ENCODE measurements around the gene EPHA3. TPM values are rescaled to one million over a fixed set of nuclear protein-coding genes. Genes with fewer than 3 reads are reported as not detected.

EPHA3 gene
- total and polyA plus RNA-seq, 4 donors = 0.18 to 11.7 (median 1.5) TPM

DNA sequence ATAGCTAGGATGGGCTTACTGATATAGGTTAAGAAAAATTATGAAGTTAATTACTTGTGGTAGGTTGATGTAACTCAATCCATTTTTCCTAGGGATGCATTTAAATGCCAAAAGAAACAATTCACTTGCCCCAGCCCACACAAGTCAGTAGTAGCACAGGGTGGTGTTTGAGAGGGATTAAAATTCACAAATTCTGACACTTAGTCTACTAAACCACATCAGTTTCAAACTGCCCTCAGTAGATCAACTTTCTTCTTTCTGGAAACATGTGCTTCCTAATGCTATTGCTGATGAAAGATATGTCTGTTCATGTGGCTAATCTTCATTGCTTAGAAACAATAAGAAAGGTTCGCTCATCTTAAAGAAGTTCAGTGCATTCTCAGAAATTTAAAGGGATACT lies 160.6 kb downstream of the EPHA3 start:
- H3K36me3 ChIP-seq (ENCODE audit: control insufficient read depth in 4 of 4, insufficient read depth in 4 of 4, low read length in 4 of 4) = no peaks in the 10 kb centered on the region
- no peak overlapping the region for H3K9ac ChIP-seq (ENCODE audit: insufficient read depth in 1 of 2, low read length in 2 of 2)
- DNase-seq (no peak), ATAC-seq (ENCODE audit: insufficient read depth, low FRiP score) (no peak)
- H3K9me3 ChIP-seq (ENCODE audit: control insufficient read depth in 4 of 4, insufficient read depth in 3 of 4, low read length in 3 of 4) = peaks cover 0 to 4% (median 0%) of the 10 kb centered on the region in 4 donors
- no peak overlapping the region for H3K4me3 ChIP-seq
- no peaks in the 10 kb centered on the region for H3K4me1 ChIP-seq (ENCODE audit: control insufficient read depth in 5 of 5, insufficient read depth in 5 of 5, low read length in 5 of 5)
- no peaks in the 10 kb centered on the region for H3K27me3 ChIP-seq (ENCODE audit: control insufficient read depth in 3 of 3, insufficient read depth in 3 of 3, low read length in 2 of 3)
- TF ChIP-seq, protein P1, sequence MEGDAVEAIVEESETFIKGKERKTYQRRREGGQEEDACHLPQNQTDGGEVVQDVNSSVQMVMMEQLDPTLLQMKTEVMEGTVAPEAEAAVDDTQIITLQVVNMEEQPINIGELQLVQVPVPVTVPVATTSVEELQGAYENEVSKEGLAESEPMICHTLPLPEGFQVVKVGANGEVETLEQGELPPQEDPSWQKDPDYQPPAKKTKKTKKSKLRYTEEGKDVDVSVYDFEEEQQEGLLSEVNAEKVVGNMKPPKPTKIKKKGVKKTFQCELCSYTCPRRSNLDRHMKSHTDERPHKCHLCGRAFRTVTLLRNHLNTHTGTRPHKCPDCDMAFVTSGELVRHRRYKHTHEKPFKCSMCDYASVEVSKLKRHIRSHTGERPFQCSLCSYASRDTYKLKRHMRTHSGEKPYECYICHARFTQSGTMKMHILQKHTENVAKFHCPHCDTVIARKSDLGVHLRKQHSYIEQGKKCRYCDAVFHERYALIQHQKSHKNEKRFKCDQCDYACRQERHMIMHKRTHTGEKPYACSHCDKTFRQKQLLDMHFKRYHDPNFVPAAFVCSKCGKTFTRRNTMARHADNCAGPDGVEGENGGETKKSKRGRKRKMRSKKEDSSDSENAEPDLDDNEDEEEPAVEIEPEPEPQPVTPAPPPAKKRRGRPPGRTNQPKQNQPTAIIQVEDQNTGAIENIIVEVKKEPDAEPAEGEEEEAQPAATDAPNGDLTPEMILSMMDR (IDR thresholded peaks at IDR 0.05; ENCODE audit: control extremely low read depth, extremely low read depth) = no peak
- 90 to 91% methylated on average over 1 of the region's 1 CpG for WGBS, 2 donors
- H3K27ac ChIP-seq (ENCODE audit: low read depth in 1 of 2, low read length in 1 of 2) = no peak overlapping the region

- Histone ChIP-seq H3K4me3 (no peak overlapping the region), H3K27ac (ENCODE audit: low read depth in 1 of 2, low read length in 1 of 2) (no peak overlapping the region), H3K36me3 (ENCODE audit: control insufficient read depth in 4 of 4, insufficient read depth in 4 of 4, low read length in 4 of 4) (no peaks in the 10 kb centered on the region), H3K9ac (ENCODE audit: insufficient read depth in 1 of 2, low read length in 2 of 2) (no peak overlapping the region), H3K4me1 (ENCODE audit: control insufficient read depth in 5 of 5, insufficient read depth in 5 of 5, low read length in 5 of 5) (peaks cover 0 to 3% (median 0%) of the 10 kb centered on the region in 5 donors), H3K27me3 (ENCODE audit: control insufficient read depth in 3 of 3, insufficient read depth in 3 of 3, low read length in 2 of 3) (no peaks in the 10 kb centered on the region), H3K9me3 (ENCODE audit: control insufficient read depth in 4 of 4, insufficient read depth in 3 of 4, low read length in 3 of 4) (no peaks in the 10 kb centered on the region)
- TF ChIP-seq, protein P1 (IDR thresholded peaks at IDR 0.05; ENCODE audit: control extremely low read depth, extremely low read depth) = no peak
- 69 to 80% methylated on average over 1 of the region's 1 CpG for WGBS, 2 donors
- ATAC-seq (ENCODE audit: insufficient read depth, low FRiP score) (no peak), DNase-seq (no peak)
Observed at GRCh38 chr3:89270201-89270600, 162.8 kb downstream of the EPHA3 start.

GRCh38 chr3:89275001-89275400 lies 167.6 kb downstream of the EPHA3 start:
- 91% methylated on average over 5 of the region's 5 CpGs for WGBS, 2 donors

More at GRCh38 chr3:89275001-89275400, 167.6 kb downstream of the EPHA3 start:
- Histone ChIP-seq H3K27me3 (ENCODE audit: control insufficient read depth in 3 of 3, insufficient read depth in 3 of 3, low read length in 2 of 3) (no peaks in the 10 kb centered on the region), H3K4me1 (ENCODE audit: control insufficient read depth in 5 of 5, insufficient read depth in 5 of 5, low read length in 5 of 5) (peaks cover 0 to 3% (median 0%) of the 10 kb centered on the region in 5 donors), H3K4me3 (no peak overlapping the region), H3K9me3 (ENCODE audit: control insufficient read depth in 4 of 4, insufficient read depth in 3 of 4, low read length in 3 of 4) (no peaks in the 10 kb centered on the region), H3K9ac (ENCODE audit: insufficient read depth in 1 of 2, low read length in 2 of 2) (no peak overlapping the region), H3K27ac (ENCODE audit: low read depth in 1 of 2, low read length in 1 of 2) (no peak overlapping the region), H3K36me3 (ENCODE audit: control insufficient read depth in 4 of 4, insufficient read depth in 4 of 4, low read length in 4 of 4) (no peaks in the 10 kb centered on the region)
- no peak for DNase-seq
- no peak for ATAC-seq (ENCODE audit: insufficient read depth, low FRiP score)
- TF ChIP-seq, protein P1 (IDR thresholded peaks at IDR 0.05; ENCODE audit: control extremely low read depth, extremely low read depth) = no peak

Measured in lung (tissue), 12 donors.